ENCODE data around the gene RAD21L1.
A peak's percentile ranks its signal among the peaks of the same experiment; 100 is the strongest.

The RAD21L1 gene

DNA sequence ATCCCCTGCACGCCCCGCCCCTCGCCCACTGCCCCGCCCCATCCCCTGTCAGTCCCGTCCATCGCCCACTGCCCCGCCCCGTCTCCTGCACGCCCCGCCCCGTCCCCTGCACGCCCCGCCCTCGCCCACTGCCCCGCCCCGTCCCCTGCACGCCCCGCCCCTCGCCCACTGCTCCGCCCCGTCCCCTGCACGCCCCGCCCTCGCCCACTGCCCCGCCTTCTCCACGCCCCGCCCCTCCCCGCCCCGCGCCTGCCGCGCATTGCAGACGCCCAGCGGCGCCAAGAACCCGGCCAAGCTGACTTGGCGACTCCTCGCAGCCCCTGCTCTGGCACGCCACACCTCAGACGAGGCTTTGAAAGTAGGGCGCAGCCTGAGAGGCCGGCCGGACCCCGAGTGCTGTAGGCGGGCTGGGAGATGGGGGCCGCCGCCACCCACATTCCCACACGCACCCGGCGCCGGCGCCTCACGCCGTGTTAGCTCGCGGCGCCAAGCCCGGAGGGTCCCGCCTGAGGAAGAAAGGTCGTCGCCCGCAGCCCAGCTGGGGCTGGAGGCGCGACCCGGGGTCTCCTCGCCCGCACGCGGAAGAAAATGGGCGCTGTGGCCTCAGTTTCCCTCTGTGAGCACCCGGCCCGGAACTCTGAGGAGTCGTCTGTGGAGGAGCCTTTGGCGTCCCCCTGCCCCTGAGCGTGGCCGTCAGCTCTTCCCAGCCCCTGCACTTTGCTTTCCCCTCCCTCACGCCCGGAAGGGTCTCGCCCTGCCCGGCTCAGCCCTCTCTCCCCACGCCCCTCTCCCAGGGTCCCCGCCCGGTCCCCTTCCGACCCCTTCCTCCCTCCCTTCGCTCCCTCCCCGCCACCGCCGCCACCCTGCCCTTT is at the start of gene RAD21L1:
TSS of gene RAD21L1 (plus strand) at position 262 of the 872 bp plus-strand sequence. CDS start 2,410 bp downstream, outside the sequence.
- DNase-seq (ENCODE audit: low read depth): peak; percentile 77

DNA sequence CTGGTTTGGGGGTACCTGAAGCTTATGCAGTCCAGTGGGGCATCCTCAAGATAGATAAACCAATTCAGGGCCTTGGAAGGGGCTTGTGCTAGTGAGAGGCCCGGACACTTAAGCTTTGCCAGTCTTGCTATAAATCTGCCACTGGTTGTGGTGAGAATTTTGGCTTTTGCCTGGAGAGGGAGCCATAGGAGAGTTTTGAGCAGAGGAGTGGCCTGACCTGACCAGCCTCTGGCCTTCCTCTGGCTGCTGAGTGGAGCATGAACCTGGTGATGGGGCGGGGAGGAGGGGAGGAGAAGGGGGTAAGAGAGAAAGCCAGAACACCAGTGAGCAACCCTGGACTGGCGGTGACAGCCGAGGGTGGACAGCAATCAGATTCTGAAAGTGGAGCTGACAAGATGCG is 48.2 kb upstream of the RAD21L1 start:
- peak; percentile 17 for DNase-seq (ENCODE audit: low read depth)

DNA sequence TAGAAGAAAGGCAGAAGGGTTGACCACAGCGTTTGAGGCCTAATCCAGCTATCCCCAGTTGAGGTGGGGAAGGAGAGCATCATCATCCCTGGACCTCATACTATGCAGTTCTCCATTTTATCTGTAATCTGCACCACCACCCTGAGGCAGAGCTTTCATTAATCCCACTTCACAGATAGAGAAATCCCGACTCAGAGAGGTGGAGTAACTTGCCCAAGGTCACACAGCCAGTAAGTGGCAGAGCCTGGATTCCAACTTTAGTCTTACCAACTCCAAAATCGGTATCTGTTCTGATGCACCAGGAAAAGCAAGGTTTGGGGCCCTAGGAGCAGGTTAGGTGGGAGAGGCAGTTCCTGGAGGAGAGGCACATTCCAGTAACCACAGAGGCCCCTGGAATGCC is 47.7 kb upstream of the RAD21L1 start:
- DNase-seq (ENCODE audit: low read depth): no peak

- DNase-seq (ENCODE audit: low read depth): no peak
Observed at GRCh38 chr20:1178623-1179022, 47.2 kb upstream of the RAD21L1 start.

DNA sequence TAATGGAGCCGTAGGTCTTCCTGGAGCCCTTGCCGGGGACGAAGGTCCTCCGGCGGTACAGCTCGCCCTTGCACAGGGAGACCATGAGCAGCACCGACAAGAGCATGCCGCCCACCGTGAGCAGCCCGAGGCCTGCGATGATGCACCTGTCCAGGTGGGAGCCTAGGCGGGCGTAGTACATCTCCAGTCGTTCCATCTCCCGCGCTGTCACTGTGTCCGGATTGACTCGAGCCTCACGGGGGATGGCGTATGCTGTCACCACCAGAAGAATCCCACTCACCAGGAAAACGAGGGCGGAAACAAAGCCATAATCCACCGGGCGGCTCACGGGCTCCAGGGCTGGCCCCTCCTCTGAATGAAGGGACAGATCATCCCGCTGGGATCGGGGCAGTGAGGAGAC is 44.9 kb upstream of the RAD21L1 start:
- no peak for DNase-seq (ENCODE audit: low read depth)

DNA sequence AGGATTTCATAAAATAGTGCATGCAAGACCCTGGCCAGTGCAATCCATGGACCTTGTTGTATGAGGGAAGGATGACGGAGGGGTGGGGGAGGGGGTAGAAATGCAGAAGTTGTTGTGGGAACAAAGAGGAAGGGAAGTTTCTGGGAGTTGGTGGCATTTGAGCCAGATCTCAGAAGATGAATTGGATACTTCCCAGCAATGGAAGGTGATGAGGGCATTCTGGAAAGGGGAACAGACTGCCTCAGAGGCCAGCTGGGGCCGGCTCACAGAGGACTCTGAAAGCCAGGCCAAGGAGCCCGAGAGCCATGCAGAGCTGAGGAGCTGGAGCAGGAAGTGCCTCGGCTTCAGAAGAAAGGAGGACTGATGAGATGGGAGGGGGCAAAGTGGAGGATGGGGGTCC is 43.7 kb upstream of the RAD21L1 start:
- no peak for DNase-seq (ENCODE audit: low read depth)

DNA sequence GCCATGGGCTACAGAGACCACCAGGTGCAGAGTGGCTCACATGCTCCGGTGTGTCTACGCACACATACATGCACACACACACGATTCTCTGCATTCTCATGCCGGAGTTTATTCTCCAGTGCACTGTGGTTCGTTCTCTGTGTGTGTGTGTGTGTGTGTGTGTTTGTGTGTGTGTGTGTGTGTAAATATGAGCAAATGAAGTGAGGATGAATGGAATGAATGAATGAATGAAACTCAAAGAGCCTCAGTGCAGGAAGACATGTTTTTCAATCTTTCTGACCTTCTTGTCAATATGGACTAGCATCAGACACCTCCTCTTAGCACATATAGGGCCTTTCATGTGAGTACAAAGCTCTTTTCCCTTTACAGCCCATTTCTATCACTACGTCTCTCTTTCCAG is 42.7 kb upstream of the RAD21L1 start:
- no peak for DNase-seq (ENCODE audit: low read depth)

GRCh38 chr20:1184260-1184637 is 41.6 kb upstream of the RAD21L1 start:
- DNase-seq (ENCODE audit: low read depth): no peak

DNA sequence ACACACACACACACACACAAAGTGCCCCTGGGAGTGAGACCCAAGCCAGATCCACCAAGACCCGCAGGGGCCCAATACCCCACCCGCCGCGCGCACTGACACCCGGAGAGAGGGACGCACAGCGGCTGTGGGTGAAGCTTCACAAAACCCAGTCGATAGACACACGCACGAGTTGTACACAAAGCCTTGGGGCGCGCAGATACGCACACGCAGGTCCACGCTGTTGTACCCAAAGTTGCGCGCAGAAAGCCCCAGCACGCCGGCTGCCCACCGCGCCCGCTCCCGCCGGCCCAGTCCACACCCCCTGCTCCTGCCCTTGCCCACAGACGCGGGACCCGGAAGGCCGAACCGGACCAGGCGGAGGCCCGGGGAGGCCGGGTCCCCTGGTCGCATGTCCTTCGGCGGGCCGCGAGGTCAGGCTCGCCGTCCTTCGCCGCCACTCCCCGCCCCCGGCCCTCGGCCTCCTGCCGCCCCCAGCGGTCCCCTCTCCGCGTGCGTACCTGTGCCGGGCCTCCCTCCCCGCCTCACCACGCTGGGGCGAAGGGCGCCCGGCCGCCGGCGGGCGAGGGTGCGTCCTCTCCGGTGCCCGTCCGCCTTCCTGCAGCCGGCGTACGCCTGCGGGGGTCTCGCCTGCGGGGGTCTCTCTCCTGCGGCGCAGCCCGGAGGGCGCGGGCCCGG is 41.1 kb upstream of the RAD21L1 start, which contains the start of gene TMEM74B:
TSS of gene TMEM74B (minus strand) at position 344 of the 678 bp plus-strand sequence. CDS start 1,180 bp downstream, outside the sequence.
- DNase-seq (ENCODE audit: low read depth): no peak

GRCh38 chr20:1185316-1185741 is 40.5 kb upstream of the RAD21L1 start:
- DNase-seq (ENCODE audit: low read depth): no peak

DNA sequence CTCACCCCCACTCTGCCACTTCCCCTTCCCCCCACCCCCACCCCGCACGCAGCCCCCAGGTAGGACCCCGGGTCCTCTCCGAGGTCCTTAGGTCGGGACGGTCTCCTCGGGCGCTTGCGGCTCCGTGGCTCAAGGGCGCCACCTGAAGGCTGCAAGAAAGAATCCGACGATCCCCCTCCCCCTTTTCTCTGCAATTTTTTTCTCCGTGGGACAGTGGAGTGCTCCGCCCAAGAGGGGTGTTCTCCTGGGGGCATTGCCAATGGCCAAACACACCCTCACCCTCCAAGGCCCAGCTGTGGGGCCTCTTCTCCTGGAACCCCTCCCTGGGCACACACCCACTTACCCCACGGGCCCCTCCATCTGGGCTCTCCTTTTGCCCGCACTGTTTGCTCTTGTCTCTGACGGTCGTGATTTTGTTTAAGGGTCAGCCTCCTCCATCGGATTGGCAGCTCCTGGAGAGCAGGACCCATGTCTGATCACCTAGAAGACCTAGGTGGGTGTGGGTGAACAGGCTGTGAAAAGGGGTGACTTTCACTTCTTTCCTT is 40.0 kb upstream of the RAD21L1 start:
- peak; percentile 58 for DNase-seq (ENCODE audit: low read depth)

DNA sequence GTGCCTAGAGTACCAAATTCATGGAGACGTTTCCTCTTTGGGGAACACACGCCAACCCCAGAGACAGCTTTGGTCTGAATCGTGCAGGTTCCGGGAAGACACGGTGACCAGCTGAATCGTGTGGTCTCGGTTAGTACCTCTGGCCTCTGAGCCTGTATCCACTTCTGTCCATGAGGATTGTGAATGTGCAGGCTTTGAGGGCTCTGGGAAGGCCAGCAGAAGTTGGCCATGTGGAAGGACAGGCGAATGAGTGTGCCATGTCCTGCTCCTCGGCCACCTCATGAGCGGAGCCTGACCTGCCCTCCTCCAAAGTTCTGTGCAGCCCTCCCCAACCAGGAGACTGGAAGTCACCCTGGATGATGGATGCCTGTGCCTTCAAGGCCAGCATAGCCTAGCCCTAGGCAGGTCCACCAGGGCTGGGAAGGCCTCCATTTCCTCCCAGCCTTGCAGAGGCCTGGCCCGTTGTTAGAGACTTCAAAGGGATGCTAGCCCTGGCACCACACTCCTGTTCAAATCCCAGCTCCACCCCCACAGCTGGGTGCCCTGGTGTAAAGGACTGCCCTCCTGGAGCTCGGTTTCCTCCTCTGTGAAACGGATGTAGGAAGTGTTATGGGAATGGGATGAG is 39.4 kb upstream of the RAD21L1 start:
- DNase-seq (ENCODE audit: low read depth): no peak

GRCh38 chr20:1187605-1188171 is 38.2 kb upstream of the RAD21L1 start:
- DNase-seq (ENCODE audit: low read depth): no peak

GRCh38 chr20:1188347-1188746 is 37.5 kb upstream of the RAD21L1 start:
- DNase-seq (ENCODE audit: low read depth): no peak

GRCh38 chr20:1189827-1190226 is 36.0 kb upstream of the RAD21L1 start:
- DNase-seq (ENCODE audit: low read depth): no peak

DNA sequence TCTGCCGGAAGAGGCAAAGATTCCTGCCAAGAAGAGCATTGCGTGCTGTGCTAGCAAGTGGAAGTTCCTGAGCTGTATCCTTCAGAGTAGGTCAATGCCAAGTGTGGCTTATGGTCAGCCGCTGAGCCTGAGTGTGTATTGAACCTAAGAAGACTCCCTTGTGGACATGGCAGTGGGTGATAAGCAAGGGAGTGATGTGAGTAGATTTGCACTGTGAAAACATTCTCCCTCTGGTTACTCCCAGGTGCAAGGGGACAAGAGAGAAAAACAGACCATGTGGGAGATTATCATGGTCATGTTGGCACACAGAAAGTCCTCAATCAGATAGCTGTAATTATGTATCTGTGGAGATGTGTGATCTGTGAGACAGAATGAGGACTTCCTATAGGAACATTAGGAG is 35.0 kb upstream of the RAD21L1 start:
- DNase-seq (ENCODE audit: low read depth): no peak

DNA sequence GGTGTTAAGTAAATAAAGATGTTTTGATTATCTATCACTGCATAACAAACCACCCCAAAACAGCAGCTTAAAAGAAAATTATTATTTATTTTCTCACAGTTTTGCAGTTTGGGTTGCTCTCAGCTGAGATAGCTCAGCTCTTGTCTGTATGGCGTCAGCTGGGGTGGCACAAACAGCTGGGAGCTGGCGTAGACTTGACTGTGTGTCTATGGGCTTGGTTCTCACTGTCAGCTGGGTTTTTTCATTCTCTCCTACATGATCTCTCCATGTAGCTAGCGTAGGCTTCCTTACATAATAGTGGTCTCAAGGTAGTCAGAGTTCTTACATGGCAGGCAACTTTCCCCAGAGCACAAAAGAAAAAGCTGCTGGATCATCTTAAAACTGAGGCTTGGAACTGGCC is 34.5 kb upstream of the RAD21L1 start:
- no peak for DNase-seq (ENCODE audit: low read depth)

GRCh38 chr20:1195226-1195625 is 30.6 kb upstream of the RAD21L1 start:
- no peak for DNase-seq (ENCODE audit: low read depth)

- no peak for DNase-seq (ENCODE audit: low read depth)
Observed at GRCh38 chr20:1196634-1197033, 29.2 kb upstream of the RAD21L1 start.

DNA sequence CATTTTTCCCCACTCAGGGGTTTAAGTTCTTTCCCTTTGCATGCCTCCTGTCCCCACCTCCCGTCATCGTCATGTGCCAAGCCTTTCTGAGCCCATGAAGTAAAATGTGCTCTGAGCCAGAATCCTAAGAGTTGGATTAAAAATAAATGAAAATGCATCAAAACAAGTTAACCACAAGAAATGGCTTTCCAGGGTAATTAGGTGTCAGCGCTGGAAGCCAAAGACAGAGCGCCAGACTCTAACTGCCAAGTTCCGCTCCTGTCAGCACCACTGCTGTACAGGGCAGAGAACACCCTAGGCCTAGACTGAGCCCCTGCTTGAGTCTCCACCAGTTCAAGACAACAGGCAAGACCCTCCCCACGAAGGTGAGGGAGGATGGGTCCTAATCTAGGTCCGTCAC is 28.0 kb upstream of the RAD21L1 start:
- DNase-seq (ENCODE audit: low read depth): no peak

DNA sequence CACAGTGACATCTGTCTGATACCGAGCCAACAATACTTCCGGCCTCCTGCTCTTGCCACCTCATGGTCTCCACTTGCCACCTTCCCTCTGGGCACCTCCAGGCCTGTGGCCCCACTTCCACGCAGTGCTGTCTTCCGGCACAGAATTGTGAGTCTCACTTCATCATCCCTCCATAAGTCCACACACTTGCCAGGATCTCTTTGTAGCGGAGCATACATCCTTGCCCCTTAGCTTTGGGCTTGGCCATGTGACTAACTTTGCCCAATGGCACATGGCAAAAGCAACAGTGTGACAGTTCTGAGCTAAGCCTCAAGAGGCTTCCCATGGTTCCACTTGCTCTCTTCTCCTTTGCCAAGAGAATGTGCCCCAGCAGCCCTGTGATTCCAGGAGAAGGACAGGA is 27.1 kb upstream of the RAD21L1 start:
- DNase-seq (ENCODE audit: low read depth): no peak

DNA sequence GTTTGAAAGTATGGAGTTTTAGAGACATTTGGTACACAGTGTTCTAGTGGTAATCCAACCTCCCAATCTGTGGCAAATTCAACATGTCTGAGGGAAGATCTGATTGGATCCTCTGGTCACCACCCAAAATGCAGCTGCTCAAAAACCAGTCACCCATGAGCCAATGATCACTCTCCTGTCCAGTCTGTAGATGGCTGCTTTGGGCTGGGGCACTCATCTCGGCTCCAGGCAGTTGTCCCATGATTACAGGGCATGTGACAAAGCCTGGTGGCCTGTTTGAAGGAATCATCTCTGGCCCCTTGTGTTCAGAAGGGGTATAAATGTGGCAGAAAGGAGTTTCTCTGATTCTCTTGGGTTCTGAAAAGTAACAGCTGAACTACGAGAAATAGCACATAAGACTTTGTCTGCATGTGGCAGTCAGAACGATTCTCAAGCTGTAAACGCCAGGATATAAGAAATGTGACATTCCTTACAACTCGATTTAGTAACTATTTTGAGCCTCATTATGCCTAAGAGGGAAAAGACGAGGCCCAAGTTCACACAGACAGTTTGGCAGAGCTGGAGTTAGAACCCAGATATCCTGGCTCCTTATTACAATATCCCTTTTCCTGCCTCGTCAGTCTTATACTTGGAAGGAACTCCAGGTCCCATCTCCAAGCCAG is 26.5 kb upstream of the RAD21L1 start:
- DNase-seq (ENCODE audit: low read depth): no peak
